ENCODE data around the gene SLC43A3. TPM values are rescaled to one million over a fixed set of nuclear protein-coding genes. Genes with fewer than 3 reads are reported as not detected.
"Not testable (repeated sequence)": the region's sequence is repeated elsewhere in the genome, so short reads cannot be mapped to it uniquely, and the experiment has no call there.

SLC43A3 gene
- total RNA-seq, 2 donors from 2014 or later = 31.7 to 61.3 TPM

DNA sequence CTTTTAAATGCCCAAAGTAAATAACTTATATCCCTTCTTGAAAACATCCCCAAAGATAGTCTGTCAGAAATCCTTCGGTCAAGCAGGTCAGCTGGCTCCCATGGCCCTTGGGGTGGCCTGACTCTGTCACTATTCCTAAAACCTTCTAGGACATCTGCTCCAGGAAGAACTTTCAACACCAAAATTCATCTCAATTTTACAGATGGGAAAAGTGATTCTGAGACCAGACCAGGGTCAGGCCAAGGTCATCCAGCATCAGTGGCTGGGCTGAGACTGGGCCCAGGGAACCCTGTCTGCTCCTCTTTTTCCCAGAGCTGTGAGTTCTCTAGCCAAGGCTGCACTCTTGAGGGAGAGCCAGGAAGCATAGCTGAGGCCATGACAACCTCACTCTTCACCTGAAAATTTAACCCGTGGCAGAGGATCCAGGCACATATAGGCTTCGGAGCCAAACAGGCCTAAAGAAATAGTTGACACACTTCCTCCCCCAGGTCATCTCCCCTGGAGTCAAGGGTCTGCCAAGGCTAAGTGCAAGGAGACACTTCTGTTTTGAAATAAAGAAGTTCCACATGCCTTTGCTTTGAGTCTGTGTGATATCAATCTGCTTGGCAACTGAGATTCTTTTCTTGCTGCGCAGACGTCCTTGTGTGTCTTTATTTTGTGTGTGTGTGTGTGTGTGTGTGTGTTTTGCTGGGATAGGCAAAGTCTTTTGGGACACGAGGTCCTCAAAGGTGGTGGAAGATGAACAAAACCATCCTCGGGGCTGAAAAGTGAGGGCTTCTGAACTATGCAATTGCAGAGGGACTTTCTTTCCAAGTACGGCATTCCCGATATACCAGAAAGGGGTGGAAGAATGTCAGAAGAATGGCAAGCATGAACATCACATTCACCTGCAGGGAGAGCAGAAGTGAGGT, 19.7 kb downstream of the SLC43A3 start:
- TF ChIP-seq, protein P1, sequence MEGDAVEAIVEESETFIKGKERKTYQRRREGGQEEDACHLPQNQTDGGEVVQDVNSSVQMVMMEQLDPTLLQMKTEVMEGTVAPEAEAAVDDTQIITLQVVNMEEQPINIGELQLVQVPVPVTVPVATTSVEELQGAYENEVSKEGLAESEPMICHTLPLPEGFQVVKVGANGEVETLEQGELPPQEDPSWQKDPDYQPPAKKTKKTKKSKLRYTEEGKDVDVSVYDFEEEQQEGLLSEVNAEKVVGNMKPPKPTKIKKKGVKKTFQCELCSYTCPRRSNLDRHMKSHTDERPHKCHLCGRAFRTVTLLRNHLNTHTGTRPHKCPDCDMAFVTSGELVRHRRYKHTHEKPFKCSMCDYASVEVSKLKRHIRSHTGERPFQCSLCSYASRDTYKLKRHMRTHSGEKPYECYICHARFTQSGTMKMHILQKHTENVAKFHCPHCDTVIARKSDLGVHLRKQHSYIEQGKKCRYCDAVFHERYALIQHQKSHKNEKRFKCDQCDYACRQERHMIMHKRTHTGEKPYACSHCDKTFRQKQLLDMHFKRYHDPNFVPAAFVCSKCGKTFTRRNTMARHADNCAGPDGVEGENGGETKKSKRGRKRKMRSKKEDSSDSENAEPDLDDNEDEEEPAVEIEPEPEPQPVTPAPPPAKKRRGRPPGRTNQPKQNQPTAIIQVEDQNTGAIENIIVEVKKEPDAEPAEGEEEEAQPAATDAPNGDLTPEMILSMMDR (IDR thresholded peaks at IDR 0.05) = no peak
- no peaks in the 10 kb centered on the region for H3K27me3 ChIP-seq
- H3K4me1 ChIP-seq = peaks cover 0 to 21% of the 10 kb centered on the region in 2 donors
- peaks cover 51% of the 10 kb centered on the region for H3K36me3 ChIP-seq
- no peak overlapping the region for H3K4me3 ChIP-seq
- no peaks in the 10 kb centered on the region for H3K9me3 ChIP-seq
- peak overlapping the region; percentile 35 to 39 for H3K27ac ChIP-seq
- DNase-seq (ENCODE audit: low spot score) = no peak

DNA sequence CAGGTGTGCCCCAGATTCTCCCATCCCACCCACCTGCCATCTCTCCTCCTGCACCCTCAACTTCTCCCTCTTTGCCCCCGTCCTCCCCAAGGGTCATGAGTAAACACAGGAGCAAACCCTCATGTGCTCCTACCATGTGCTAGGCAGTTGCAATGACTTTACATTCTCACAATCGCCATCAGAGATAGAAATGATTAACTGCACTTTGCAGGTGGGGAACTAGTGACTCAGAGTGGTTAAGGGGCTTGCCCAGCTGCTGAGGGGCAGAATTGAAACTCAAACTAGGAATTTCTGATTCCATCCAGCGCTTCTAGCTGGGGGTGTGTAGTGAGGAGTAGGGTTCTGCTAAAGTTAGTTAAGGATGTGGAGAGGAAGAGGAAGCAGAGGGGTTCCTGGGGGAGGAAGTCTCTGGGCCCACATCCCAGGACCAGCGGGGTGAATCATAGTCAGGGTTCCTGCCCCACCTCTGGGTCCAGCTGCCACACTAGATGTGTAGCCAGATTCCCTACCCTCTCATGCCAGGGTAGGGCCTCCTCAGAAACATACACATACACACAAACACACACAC, 20.5 kb downstream of the SLC43A3 start:
- no peak for DNase-seq (ENCODE audit: low spot score)
- Histone ChIP-seq H3K4me3 (no peak overlapping the region), H3K9me3 (no peaks in the 10 kb centered on the region), H3K4me1 (peaks cover 0 to 21% of the 10 kb centered on the region in 2 donors), H3K27me3 (no peaks in the 10 kb centered on the region), H3K36me3 (peaks cover 46% of the 10 kb centered on the region), H3K27ac (peak overlapping the region in 1 of 2 donors; percentile 35)
- TF ChIP-seq, protein P1 (IDR thresholded peaks at IDR 0.05) = no peak

DNA sequence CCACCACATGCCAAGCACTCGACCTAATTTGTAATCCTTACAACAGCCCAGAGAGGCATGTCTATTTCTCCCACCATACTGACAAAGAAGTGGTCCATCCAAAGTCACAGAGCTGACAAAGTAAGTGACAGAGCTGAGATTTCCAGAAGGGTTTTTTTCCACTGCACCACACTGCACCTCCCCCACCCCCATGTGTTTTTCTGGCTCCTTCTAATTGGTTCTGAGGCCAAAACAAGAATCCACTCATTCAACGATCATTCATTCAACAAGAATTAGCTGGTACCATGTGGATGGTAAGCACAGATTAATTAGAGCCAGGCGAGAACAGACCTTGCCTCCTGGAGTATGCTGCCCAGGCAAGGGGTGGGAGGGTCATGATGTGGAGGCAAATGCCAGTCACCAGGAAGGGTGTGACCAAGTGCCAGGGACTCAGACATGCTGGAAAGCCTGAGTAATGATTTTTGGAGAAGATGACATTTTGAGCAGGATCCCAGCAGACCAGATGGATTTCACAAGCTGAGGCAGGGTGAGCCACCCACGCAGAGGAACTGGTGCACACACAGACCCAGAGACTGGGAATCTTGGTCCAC, 21.6 kb downstream of the SLC43A3 start:
- H3K4me1 ChIP-seq = peaks cover 0 to 21% of the 10 kb centered on the region in 2 donors
- no peaks in the 10 kb centered on the region for H3K27me3 ChIP-seq
- H3K4me3 ChIP-seq = no peak overlapping the region
- H3K36me3 ChIP-seq = peaks cover 36% of the 10 kb centered on the region
- H3K9me3 ChIP-seq = no peaks in the 10 kb centered on the region
- H3K27ac ChIP-seq = peak overlapping the region in 1 of 2 donors; percentile 35
- peak; percentile 61 for DNase-seq (ENCODE audit: low spot score)
- TF ChIP-seq, protein P1 (IDR thresholded peaks at IDR 0.05) = no peak

DNA sequence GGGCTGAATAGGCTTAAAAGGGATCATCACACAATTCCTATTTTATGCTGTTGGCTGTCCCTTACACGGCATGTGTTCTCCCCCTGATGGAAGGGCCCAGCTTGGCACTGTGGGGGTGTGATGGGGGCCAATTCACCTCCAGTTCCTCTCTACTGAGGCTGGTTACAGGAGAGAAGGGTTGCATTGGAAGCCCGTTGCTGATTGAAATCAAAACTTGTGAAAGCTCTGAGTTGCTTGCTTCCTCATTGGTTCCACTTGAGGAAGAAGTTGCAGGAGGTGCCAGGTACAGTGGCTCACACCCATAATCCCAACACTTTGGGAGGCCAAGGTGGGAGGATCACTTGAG, 23.1 kb downstream of the SLC43A3 start:
- peaks cover 0 to 21% of the 10 kb centered on the region in 2 donors for H3K4me1 ChIP-seq
- no peak overlapping the region for H3K4me3 ChIP-seq
- DNase-seq (ENCODE audit: low spot score) = no peak
- TF ChIP-seq, protein P1 (IDR thresholded peaks at IDR 0.05) = no peak
- no peaks in the 10 kb centered on the region for H3K9me3 ChIP-seq
- no peak overlapping the region for H3K27ac ChIP-seq
- H3K36me3 ChIP-seq = peaks cover 20% of the 10 kb centered on the region
- no peaks in the 10 kb centered on the region for H3K27me3 ChIP-seq

DNA sequence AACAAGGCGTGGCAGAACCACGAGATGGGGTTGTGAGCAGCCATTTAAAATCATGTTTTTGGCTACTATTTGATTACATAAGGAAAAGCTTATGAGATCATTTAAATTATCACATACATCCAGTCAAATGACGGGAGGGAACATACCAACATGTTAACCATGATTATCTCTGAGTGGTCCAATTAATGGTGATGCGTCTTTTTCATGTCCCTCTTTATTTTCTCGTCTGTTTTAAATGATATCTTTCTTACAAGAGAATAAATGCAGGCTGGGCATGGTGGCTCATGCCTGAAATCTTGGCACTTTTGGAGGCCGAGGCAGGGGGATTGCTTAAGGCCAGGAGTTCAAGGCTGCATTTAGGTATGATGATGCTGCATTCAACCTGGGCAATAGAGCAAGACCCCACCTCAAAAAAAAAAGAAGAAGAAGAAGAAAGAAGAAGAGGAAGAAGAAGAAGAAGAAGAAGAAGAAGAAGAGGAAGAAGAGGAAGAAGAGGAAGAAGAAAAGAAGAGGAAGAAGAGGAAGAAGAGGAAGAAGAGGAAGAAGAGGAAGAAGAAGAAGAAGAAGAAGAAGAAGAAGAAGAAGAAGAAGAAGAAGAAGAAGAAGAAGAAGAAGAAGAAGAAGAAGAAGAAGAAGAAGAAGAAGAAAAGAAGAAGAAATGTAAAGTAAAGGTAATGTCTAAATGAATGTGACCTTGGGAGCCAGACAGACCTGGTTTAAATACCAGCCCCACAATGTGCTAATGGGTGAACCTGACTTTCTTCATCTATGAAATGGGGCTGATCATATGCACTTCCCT, 23.7 kb downstream of the SLC43A3 start:
- peaks cover 14% of the 10 kb centered on the region for H3K36me3 ChIP-seq
- DNase-seq (ENCODE audit: low spot score); H3K4me3 ChIP-seq; H3K27ac ChIP-seq; H3K27me3 ChIP-seq; H3K9me3 ChIP-seq: not testable (repeated sequence)
- peaks cover 0 to 21% of the 10 kb centered on the region in 2 donors for H3K4me1 ChIP-seq
